ENCODE results near the gene SLC25A34.

The SLC25A34 gene

GRCh38 chr1:15777909-15778707 is 42.0 kb downstream of the SLC25A34 start:
- no peak for DNase-seq

GRCh38 chr1:15785683-15786082 is 49.6 kb downstream of the SLC25A34 start:
- DNase-seq = no peak

- no peak for DNase-seq
These were observed 50.5 kb downstream of the SLC25A34 start for GRCh38 chr1:15786581-15786980.

- DNase-seq = no peak
These were observed 52.7 kb downstream of the SLC25A34 start for GRCh38 chr1:15788624-15789301.
